Neural cell (in vitro differentiated cells): ENCODE measurements around the gene CLEC10A. TPM values are rescaled to one million over a fixed set of nuclear protein-coding genes. Genes with fewer than 3 reads are reported as not detected.

Experiments used
- H2AFZ ChIP-seq: fragments of 200-600, 300-800 bp; sonication (generic), shearing (Covaris generic); 2 replicates; pipeline ENCODE4 v1.6.0; 2014; ENCODE audit warnings: low read depth, mild to moderate bottlenecking, antibody characterized with exemption, low read length, moderate library complexity
- H3F3A ChIP-seq: fragments of 200-600 bp; shearing (Covaris generic); 2 replicates; pipeline ENCODE4 v1.6.1; 2016; ENCODE audit warnings: mild to moderate bottlenecking, moderate library complexity, mixed read lengths, antibody characterized with exemption, low read length; ENCODE audit not compliant: insufficient read depth, poor library complexity, severe bottlenecking
- H3K27ac ChIP-seq: fragments of 200-600, 300-800 bp; sonication (generic), shearing (Covaris generic); 2 replicates; pipeline ENCODE4 v1.5.1; 2014; ENCODE audit warnings: mild to moderate bottlenecking, low read length, moderate library complexity
- H3K27me3 ChIP-seq: fragments of 300-800, 200-600 bp; sonication (generic), shearing (Covaris generic); 2 replicates; pipeline ENCODE4 v1.6.0; 2014; ENCODE audit warnings: mild to moderate bottlenecking, low read depth, low read length, moderate library complexity; ENCODE audit not compliant: insufficient read depth
- H3K36me3 ChIP-seq: fragments of 300-800, 200-600 bp; sonication (generic), shearing (Covaris generic); 2 replicates; pipeline ENCODE4 v1.5.1; 2014; ENCODE audit warnings: mild to moderate bottlenecking, antibody characterized with exemption, low read length, moderate library complexity; ENCODE audit not compliant: insufficient read depth
- H3K4me2 ChIP-seq: fragments of 300-800, 200-600 bp; sonication (generic), shearing (Covaris generic); 2 replicates; pipeline ENCODE4 v1.6.0; 2014; ENCODE audit warnings: mild to moderate bottlenecking, low read length
- H3K4me3 ChIP-seq: fragments of 300-800, 200-600 bp; sonication (generic), shearing (Covaris generic); 2 replicates; pipeline ENCODE4 v1.5.1; 2014; ENCODE audit warnings: mild to moderate bottlenecking, low read length, moderate library complexity
- H3K79me2 ChIP-seq: fragments of 200-600 bp; shearing (Covaris generic); replicated peaks from 2 replicates; pipeline ENCODE4 v1.6.0; 2014; ENCODE audit warnings: mild to moderate bottlenecking, low read length, moderate library complexity; ENCODE audit not compliant: insufficient read depth
- H3K9ac ChIP-seq: fragments of 300-800, 200-600 bp; sonication (generic), shearing (Covaris generic); 2 replicates; pipeline ENCODE4 v1.6.1; 2016; ENCODE audit warnings: mild to moderate bottlenecking, low read length, mixed read lengths
- H3K9me2 ChIP-seq: fragments of 200-600 bp; shearing (Covaris generic); 2 replicates; pipeline ENCODE4 v1.6.1; 2016; ENCODE audit warnings: mild to moderate bottlenecking, low read length, mixed read lengths; ENCODE audit not compliant: insufficient read depth
- H3K9me3 ChIP-seq: fragments of 200-600, 300-800 bp; sonication (generic), shearing (Covaris generic); 2 replicates; pipeline ENCODE4 v1.6.1; 2016; ENCODE audit warnings: mild to moderate bottlenecking, mixed run types, low read length, moderate library complexity, mixed read lengths
- H4K20me1 ChIP-seq: fragments of 200-600 bp; shearing (Covaris generic); 2 replicates; pipeline ENCODE4 v1.6.1; 2016; ENCODE audit warnings: mild to moderate bottlenecking, mixed run types; ENCODE audit not compliant: insufficient read depth
- EP300 ChIP-seq: fragments of 450-650 bp; conservative IDR thresholded peaks from 2 replicates; pipeline ENCODE4 v1.6.1; 2014; ENCODE audit warnings: antibody characterized with exemption, mild to moderate bottlenecking, moderate library complexity; ENCODE audit not compliant: poor library complexity, severe bottlenecking
- EZH2 ChIP-seq: fragments of 200-600, 300-800 bp; shearing (Covaris generic), sonication (generic); IDR thresholded peaks from 2 replicates; pipeline ENCODE4 v1.6.1; 2014; ENCODE audit warnings: antibody characterized with exemption, low read length, borderline replicate concordance, mild to moderate bottlenecking; ENCODE audit not compliant: insufficient read depth, poor library complexity, severe bottlenecking
- MXI1 ChIP-seq: fragments of 450-650 bp; conservative IDR thresholded peaks from 2 replicates; pipeline ENCODE4 v1.6.1; 2014; ENCODE audit warnings: antibody characterized with exemption, mild to moderate bottlenecking; ENCODE audit not compliant: poor library complexity, severe bottlenecking
- POLR2AphosphoS5 ChIP-seq: IDR thresholded peaks from 2 replicates; pipeline ENCODE4 v1.6.1; 2012
- RAD21 ChIP-seq: fragments of 450-650 bp; conservative IDR thresholded peaks from 2 replicates; pipeline ENCODE4 v1.6.1; 2014; ENCODE audit warnings: antibody characterized with exemption, mild to moderate bottlenecking, moderate library complexity
- SMC3 ChIP-seq: fragments of 450-650 bp; conservative IDR thresholded peaks from 2 replicates; pipeline ENCODE4 v1.6.1; 2014; ENCODE audit warnings: antibody characterized with exemption, mild to moderate bottlenecking, moderate library complexity; ENCODE audit not compliant: poor library complexity
- TAF1 ChIP-seq: IDR thresholded peaks from 2 replicates; pipeline ENCODE4 v1.6.1; 2012; ENCODE audit warnings: low read depth
- polyA plus RNA-seq: library from polyadenylated mRNA; depleted of rRNA; stranded (reverse); fragments of >200 nt; gene quantifications from 2 replicates; pipeline ENCODE4 v1.2.3, GENCODE V29; 2014
- TF ChIP-seq, protein P1 (sequence below): fragments of 450-650 bp; IDR thresholded peaks from 2 replicates; pipeline ENCODE4 v1.5.1; 2014; ENCODE audit warnings: antibody characterized with exemption, mild to moderate bottlenecking, moderate library complexity; ENCODE audit not compliant: poor library complexity, severe bottlenecking
- TF ChIP-seq, protein P2 (sequence below): IDR thresholded peaks from 2 replicates; pipeline ENCODE4 v1.6.1; 2012; ENCODE audit warnings: borderline replicate concordance

Gene CLEC10A
- polyA plus RNA-seq, 1 donor from 2014 or later: not detected

- Histone ChIP-seq H3K79me2 (no peaks in the 10 kb centered on the region), H3K9me3 (no peaks in the 10 kb centered on the region), H2AFZ (no peak overlapping the region), H3K27me3 (no peaks in the 10 kb centered on the region), H3K36me3 (no peaks in the 10 kb centered on the region), H3K4me2 (no peak overlapping the region), H3F3A (no peaks in the 10 kb centered on the region), H3K9me2 (no peaks in the 10 kb centered on the region), H3K9ac (no peak overlapping the region), H4K20me1 (no peaks in the 10 kb centered on the region), H3K4me3 (no peak overlapping the region), H3K27ac (no peak overlapping the region)
- TF ChIP-seq MXI1 (no peak), EP300 (no peak)
These were observed 16.4 kb downstream of the CLEC10A start for GRCh38 chr17:7063518-7064094.

DNA sequence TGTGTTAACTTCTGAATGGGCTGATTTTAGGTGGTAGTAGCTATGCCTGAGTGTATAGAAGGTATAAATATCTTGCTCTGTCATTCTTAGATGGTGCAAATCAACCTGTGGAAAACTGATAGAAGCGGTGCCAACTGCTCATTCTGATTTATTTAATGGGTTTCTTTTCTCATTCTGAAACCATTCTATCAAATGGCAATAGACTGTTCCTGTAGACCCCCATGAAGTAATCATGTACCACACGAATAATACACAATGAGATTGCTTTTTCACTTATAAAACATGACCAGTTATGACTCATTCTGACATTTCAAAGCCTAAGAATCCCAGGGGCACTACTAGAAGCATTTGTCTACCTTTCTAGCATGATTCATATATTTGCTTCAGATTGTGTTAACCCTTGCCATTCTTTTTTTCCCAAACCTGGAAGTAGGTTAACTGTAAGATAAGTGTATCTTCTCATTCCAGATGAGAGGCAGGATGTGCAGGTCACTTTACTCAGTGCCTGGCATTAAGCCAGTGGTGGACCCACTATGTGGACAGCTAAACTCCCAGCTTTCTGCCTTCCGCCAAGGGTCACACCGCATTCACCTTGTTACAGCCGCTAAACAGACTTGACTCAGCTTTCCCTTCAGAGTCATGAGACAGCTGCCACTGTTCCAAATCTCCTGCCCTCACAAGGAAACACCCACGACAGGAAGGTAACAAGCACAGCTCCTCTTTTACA is 19.7 kb downstream of the CLEC10A start:
- TF ChIP-seq MXI1: no peak
- no peak for TF ChIP-seq POLR2AphosphoS5
- no peak for TF ChIP-seq RAD21
- TF ChIP-seq SMC3: no peak
- TF ChIP-seq EP300: no peak
- TF ChIP-seq TAF1: no peak
- TF ChIP-seq EZH2: no peak
- TF ChIP-seq, protein P1, sequence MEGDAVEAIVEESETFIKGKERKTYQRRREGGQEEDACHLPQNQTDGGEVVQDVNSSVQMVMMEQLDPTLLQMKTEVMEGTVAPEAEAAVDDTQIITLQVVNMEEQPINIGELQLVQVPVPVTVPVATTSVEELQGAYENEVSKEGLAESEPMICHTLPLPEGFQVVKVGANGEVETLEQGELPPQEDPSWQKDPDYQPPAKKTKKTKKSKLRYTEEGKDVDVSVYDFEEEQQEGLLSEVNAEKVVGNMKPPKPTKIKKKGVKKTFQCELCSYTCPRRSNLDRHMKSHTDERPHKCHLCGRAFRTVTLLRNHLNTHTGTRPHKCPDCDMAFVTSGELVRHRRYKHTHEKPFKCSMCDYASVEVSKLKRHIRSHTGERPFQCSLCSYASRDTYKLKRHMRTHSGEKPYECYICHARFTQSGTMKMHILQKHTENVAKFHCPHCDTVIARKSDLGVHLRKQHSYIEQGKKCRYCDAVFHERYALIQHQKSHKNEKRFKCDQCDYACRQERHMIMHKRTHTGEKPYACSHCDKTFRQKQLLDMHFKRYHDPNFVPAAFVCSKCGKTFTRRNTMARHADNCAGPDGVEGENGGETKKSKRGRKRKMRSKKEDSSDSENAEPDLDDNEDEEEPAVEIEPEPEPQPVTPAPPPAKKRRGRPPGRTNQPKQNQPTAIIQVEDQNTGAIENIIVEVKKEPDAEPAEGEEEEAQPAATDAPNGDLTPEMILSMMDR: no peak
- TF ChIP-seq, protein P2, sequence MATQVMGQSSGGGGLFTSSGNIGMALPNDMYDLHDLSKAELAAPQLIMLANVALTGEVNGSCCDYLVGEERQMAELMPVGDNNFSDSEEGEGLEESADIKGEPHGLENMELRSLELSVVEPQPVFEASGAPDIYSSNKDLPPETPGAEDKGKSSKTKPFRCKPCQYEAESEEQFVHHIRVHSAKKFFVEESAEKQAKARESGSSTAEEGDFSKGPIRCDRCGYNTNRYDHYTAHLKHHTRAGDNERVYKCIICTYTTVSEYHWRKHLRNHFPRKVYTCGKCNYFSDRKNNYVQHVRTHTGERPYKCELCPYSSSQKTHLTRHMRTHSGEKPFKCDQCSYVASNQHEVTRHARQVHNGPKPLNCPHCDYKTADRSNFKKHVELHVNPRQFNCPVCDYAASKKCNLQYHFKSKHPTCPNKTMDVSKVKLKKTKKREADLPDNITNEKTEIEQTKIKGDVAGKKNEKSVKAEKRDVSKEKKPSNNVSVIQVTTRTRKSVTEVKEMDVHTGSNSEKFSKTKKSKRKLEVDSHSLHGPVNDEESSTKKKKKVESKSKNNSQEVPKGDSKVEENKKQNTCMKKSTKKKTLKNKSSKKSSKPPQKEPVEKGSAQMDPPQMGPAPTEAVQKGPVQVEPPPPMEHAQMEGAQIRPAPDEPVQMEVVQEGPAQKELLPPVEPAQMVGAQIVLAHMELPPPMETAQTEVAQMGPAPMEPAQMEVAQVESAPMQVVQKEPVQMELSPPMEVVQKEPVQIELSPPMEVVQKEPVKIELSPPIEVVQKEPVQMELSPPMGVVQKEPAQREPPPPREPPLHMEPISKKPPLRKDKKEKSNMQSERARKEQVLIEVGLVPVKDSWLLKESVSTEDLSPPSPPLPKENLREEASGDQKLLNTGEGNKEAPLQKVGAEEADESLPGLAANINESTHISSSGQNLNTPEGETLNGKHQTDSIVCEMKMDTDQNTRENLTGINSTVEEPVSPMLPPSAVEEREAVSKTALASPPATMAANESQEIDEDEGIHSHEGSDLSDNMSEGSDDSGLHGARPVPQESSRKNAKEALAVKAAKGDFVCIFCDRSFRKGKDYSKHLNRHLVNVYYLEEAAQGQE: no peak
- Histone ChIP-seq H3F3A (no peaks in the 10 kb centered on the region), H4K20me1 (no peaks in the 10 kb centered on the region), H3K27me3 (no peaks in the 10 kb centered on the region), H3K9ac (no peak overlapping the region), H3K9me3 (no peaks in the 10 kb centered on the region), H3K79me2 (no peaks in the 10 kb centered on the region), H3K4me2 (no peak overlapping the region), H3K9me2 (no peaks in the 10 kb centered on the region), H2AFZ (no peak overlapping the region), H3K4me3 (no peak overlapping the region), H3K27ac (no peak overlapping the region), H3K36me3 (no peaks in the 10 kb centered on the region)
